GM21526 (cell line): ENCODE results near the gene C16orf74.

Source experiments
- ATAC-seq: cut with Tn5 transposase; IDR thresholded peaks from one replicate; pipeline ENCODE4 v1.9.1; 2021; ENCODE audit warnings: moderate library complexity; ENCODE audit not compliant: unreplicated experiment, low FRiP score

Gene C16orf74

DNA sequence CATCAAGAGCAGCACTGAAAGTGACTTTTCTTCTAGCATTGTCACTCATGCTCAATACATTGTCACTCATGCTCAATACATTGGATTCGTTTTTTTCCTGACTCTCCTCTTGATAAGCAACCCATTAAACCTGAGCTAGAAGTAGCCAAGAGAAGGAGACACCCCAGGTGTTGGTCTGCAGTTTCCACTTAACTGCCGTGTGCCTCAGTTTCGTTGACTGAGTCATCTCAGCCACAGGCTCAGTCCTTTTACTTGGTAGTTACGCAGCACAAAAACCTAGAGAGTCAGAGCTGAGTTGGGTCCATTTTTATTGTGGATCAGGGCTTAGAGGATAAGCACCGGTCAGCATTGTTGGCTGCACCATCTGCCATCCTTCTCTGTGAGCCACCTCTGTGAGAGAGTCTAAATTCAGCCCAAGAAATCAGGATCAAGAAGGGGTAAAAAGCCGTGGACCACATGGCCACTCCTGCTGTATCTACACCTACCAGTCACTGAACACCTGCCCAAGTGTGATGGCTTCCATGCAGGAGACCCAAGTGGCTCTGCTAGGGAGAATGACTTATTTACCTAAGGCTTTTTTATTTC is 73.4 kb downstream of the C16orf74 start:
- ATAC-seq, result no peak

DNA sequence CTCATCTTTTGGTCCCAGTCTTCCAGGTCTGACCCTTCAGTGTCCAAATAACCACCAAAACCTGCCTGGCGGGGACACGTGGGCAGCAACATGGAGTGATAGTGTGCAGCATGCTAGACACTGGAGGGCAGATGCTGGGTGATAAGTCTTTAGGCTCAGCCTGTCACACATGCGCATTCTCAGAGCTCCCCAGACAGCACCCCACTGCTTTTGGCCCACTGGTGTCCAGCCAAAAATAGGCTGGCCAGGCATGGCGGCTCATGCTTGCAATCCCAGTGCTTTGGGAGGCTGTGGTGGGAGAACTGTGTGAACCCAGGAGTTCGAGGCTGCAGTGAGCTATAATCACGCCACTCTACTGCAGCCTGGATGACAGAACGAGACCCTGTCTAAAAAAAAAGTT is 74.4 kb downstream of the C16orf74 start:
- ATAC-seq, result no peak

DNA sequence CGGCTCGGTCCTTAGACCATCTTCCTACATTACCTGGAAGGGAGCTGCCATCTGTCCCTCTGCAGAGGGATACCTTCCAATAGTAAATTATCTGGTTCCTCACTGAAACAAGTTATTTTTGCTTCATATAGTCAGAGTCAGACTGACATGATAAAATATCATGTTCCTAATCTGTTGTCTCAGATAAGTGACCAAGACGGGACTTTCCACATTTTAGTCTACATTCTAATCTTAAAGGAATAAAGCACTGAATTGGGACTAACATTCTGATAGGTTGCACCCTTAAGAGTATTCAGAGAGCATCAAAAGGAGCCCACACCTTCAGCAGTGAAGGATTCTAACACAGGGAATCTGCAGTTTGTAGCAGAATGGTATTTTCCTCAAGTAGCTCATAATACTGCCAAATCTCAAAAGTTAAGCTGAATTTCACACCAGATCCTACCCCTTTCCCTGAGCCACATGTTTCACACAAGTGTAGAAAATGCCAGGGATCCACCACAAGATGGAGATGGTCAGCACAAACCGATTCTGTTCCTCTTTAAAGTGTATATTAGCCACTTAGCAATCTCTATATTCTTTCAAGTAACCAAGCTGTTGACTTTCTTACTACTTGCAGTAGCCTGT is 75.5 kb downstream of the C16orf74 start:
- ATAC-seq, result no peak

- ATAC-seq, result no peak
These were observed 76.1 kb downstream of the C16orf74 start for GRCh38 chr16:85674828-85675227.

DNA sequence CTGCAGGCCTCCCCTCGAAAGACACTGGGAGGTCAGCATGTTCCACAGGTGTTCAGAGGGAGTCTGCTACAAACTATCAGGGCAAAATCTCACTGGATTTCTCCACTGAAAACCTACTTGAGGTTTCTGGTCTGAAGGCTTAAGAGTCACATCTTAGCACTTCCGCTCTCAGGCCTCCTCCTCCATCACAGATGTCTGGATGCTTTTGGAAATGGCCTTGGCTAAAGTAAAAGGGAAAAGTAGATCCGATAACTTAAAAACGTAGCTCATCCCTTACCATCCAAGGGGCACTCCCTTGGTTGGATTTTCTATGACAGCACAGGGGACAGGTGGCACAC is 76.5 kb downstream of the C16orf74 start:
- ATAC-seq, result no peak

- no peak for ATAC-seq
These were observed 77.1 kb downstream of the C16orf74 start for GRCh38 chr16:85673529-85674417.

DNA sequence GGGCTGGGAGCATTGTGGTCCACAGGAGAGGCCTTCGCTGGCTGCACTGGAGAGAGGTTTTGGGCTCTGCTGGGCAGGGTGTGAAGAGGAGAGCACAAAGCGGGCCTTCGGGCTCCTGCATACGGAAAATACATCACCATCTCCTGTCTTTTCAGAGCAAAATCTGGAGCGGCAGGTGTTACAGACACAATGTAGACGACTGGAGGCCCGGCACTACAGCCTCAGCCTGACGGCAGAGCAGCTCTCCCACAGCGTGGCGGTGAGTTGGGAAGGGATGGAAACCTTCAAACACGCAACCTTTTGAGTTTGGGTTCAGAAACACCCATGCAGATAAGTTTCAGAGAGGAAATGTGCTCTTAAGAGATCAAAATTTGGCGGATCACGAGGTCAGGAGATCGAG is 80.1 kb downstream of the C16orf74 start:
- no peak for ATAC-seq

DNA sequence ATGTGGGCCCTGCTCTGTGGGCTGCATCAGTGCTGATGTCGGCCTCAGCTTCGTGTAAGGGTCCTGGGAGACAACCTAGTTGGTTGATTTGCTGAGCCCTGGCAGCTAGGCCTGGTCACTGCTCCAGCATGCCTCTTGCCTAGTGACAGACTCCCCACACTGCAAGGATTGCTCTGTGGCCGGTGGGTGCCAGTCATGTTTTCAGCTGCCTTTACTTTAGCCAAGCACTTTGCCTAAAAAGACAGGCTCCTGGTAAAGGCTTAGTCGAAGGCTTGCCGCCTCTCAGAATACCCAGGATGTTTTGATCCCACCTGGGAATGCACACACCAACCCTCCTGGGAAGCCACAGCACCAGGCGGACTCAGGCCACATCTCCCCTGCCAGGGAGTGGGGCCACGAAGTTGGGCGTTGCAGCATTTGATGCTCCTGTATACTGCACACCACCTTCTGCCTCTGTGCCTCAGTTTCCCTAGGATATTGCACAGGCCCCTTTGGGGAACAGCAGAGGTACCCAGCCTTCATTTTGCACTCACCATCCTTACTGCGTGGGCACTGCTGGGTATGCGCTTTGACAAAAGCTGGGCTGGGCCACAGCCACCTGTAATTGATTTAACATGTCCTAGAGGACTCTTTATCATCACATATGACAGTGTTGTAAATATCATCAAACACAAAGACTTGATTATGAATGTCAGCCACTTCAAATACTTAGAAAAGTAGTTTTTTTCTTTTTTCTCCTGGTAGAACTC is 82.0 kb downstream of the C16orf74 start:
- no peak for ATAC-seq

DNA sequence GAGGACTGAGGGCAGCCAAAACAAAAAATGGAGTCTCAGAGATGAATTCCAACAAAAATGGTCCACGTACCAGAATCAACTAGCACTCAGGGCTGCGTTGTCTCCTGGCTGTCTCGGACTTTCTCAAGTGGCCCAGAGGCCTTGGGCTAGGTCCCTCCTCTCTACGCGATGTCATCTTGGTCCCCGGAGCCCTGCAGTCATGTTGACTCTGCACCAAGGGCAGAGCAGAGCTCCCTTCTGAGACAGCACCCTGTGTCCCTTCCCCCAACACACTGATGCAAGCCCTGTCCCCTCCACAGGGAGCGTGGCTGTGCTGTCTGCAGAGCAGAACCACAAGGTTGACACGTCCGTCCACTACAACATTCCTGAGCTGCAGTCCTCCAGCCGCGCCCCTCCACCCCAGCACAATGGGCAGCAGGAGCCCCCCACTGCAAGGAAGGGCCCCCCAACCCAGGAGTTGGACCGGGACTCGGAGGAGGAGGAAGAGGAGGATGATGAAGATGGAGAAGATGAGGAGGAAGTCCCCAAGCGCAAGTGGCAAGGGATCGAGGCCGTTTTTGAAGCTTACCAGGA is 83.0 kb downstream of the C16orf74 start:
- no peak for ATAC-seq

GRCh38 chr16:85667261-85667660 is 83.6 kb downstream of the C16orf74 start:
- no peak for ATAC-seq

GRCh38 chr16:85665929-85666328 is 85.0 kb downstream of the C16orf74 start:
- ATAC-seq, result no peak

- no peak for ATAC-seq
These were observed 85.5 kb downstream of the C16orf74 start for GRCh38 chr16:85665373-85665740.

DNA sequence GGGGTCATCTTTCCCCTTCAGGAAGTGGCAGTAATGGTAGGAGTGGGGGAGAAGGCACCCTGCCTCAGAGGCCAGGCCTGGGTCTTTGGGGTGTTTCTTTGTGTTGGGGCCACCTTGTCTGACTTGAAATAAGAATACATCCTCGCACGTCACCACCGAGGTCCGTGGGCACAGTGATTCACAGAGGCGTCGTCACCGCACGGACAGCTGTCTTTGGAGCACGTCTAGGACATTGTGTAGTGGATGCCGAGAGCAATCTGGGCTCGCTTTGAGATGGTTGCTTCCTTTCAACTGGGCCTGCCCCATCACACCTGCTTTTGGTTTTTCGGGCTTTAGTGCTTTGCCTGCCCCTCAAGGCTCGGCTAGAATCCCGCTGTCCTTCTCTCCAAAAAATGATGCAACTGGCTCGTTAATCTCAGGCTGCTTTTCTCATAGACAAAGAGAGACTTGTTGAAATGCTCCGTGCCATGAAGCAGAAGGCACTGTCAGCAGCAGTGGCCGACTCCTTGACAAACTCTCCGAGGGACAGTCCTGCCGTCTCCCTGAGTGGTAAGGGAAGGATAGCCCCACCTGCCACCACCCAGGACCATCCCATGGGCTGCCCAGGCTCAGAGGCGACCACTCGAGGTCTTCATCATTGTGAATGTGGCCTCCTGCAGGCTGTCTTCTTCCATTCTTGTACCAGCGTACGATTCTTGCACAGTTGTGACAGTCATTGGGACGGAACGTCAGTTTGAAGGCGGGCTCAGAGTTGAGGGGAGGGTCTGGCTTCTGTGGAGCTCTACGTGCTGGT is 86.1 kb downstream of the C16orf74 start:
- no peak for ATAC-seq

DNA sequence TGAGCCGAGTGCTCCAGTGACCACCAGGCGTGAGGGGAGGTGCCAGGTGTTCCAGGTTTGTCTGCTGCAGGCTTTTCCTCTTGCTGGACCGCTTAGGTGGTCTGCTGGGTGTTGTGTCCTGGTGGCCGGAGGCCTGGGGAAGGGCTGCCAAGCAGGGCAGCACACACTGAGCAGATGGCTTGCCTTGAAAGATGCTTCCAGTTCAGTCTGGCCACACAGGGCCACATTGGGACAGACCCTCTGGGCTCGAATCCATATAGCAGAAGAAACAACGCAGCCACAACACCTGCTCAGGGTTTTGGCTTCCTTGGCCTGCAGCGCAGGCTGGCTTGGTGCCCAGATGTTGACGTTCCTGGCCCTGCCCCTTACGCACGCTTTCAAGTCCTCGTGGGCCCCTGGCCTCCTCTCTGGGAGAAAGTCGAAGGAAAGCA is 87.0 kb downstream of the C16orf74 start:
- ATAC-seq, result no peak

GRCh38 chr16:85662976-85663830 is 87.7 kb downstream of the C16orf74 start:
- ATAC-seq, result no peak

- no peak for ATAC-seq
These were observed 88.4 kb downstream of the C16orf74 start for GRCh38 chr16:85662482-85662812.

DNA sequence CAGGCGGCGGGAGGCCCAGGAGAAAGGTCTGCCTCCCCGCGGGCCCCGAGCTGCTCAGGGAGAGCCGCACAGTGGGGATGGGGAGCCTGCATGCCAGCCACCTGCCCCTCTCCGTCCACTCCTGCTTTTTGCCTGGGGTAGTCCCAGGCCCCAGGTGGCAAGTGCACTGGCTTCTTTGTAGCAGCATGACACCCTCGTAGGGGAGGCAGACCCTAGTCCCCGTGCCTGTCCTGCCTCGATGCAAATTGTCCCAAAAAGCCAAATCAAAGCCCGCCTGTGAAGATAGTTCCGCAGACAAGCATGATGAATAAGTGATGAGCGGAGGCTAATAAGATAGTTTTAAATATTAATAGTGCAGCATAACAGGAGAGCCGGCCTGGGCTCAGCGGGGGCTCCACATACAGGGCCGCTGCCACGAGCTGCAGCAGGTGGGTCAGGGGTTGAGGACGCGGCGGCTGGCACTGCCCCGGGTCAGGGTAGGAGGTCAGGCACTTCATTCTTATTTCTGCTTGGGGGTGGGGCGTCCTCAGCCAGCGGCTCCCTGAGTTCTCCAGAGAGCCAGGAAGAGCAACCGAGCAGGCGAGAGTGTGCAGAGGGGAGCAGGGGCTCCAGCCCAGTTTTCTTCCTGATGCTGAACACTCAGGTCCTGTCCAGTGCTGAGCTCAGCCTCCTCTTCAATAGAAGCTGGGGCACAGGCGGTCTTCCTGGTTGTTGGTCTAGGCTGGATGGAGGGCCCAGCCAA is 89.0 kb downstream of the C16orf74 start:
- no peak for ATAC-seq
